Muscle layer of duodenum (tissue), 2 donors: ENCODE results near the gene PBX2.

Source experiments
- H3K27ac ChIP-seq: one replicate; pipeline ENCODE4 v1.7.0; 2013; ENCODE audit warnings: mild to moderate bottlenecking, low read length
- H3K27me3 ChIP-seq: one replicate; pipeline ENCODE4 v1.7.0; 2013; ENCODE audit warnings: low read depth, mild to moderate bottlenecking, control low read depth, low read length
- H3K36me3 ChIP-seq, 2 donors: one replicate each; pipeline ENCODE4 v1.7.0; 2013; ENCODE audit warnings: low read length in 2 of 2, control low read depth in 1 of 2, mild to moderate bottlenecking in 1 of 2; ENCODE audit not compliant: insufficient read depth in 2 of 2, control insufficient read depth in 1 of 2
- H3K4me1 ChIP-seq, 2 donors: one replicate each; pipeline ENCODE4 v1.7.0; 2013; ENCODE audit warnings: low read length in 2 of 2, mild to moderate bottlenecking in 2 of 2, control low read depth in 1 of 2, moderate library complexity in 1 of 2; ENCODE audit not compliant: insufficient read depth in 2 of 2, control insufficient read depth in 1 of 2
- H3K4me3 ChIP-seq, 2 donors: one replicate each; pipeline ENCODE4 v1.7.0; 2013; ENCODE audit warnings: low read length in 2 of 2, low read depth in 1 of 2, mild to moderate bottlenecking in 1 of 2
- H3K9me3 ChIP-seq, 2 donors: one replicate each; pipeline ENCODE4 v1.7.0; 2013; ENCODE audit warnings: low read length in 2 of 2, control low read depth in 1 of 2, mild to moderate bottlenecking in 1 of 2; ENCODE audit not compliant: control insufficient read depth in 1 of 2
- donor health status: healthy.

PBX2 gene

GRCh38 chr6:32177183-32177787 is 12.7 kb downstream of the PBX2 start:
- H3K9me3 ChIP-seq = no peaks in the 10 kb centered on the region
- H3K4me3 ChIP-seq = peak overlapping the region; percentile 80 to 84
- peaks cover 35 to 51% of the 10 kb centered on the region in 2 donors for H3K4me1 ChIP-seq
- peaks cover 12 to 19% of the 10 kb centered on the region in 2 donors for H3K36me3 ChIP-seq
- H3K27me3 ChIP-seq = no peaks in the 10 kb centered on the region
- H3K27ac ChIP-seq = peak overlapping the region; percentile 99

GRCh38 chr6:32176476-32177182 is 13.4 kb downstream of the PBX2 start:
- Histone ChIP-seq H3K27ac (peak overlapping the region; percentile 99), H3K27me3 (no peaks in the 10 kb centered on the region), H3K4me1 (peaks cover 35 to 48% of the 10 kb centered on the region in 2 donors), H3K4me3 (peak overlapping the region; percentile 80 to 84), H3K9me3 (no peaks in the 10 kb centered on the region), H3K36me3 (peaks cover 10 to 17% of the 10 kb centered on the region in 2 donors)

- Histone ChIP-seq H3K27ac (peak within 1 kb of the TSS; percentile 99), H3K4me1 (peaks cover 35 to 48% of the 10 kb centered on the region in 2 donors), H3K4me3 (peak within 1 kb of the TSS; percentile 80 to 84), H3K27me3 (no peaks in the 10 kb centered on the region), H3K9me3 (no peaks in the 10 kb centered on the region), H3K36me3 (peaks cover 7 to 14% of the 10 kb centered on the region in 2 donors)
Measured at GRCh38 chr6:32175711-32176475, 14.1 kb downstream of the PBX2 start, which contains the start of gene AGPAT1. AGPAT1 (minus strand) TSS chr6:32176084; CDS start chr6:32171496, 4,588 bp downstream.

- H3K36me3 ChIP-seq = peaks cover 6 to 16% of the 10 kb centered on the region in 2 donors
- no peaks in the 10 kb centered on the region for H3K27me3 ChIP-seq
- peaks cover 35 to 48% of the 10 kb centered on the region in 2 donors for H3K4me1 ChIP-seq
- no peaks in the 10 kb centered on the region for H3K9me3 ChIP-seq
- peak overlapping the region; percentile 82 for H3K27ac ChIP-seq
- H3K4me3 ChIP-seq = peak overlapping the region; percentile 80 to 84
Measured at GRCh38 chr6:32175322-32175710, 14.7 kb downstream of the PBX2 start.

GRCh38 chr6:32174416-32174815 is 15.6 kb downstream of the PBX2 start:
- no peak overlapping the region for H3K27ac ChIP-seq
- peaks cover 15 to 22% of the 10 kb centered on the region in 2 donors for H3K36me3 ChIP-seq
- no peaks in the 10 kb centered on the region for H3K27me3 ChIP-seq
- peaks cover 28 to 40% of the 10 kb centered on the region in 2 donors for H3K4me1 ChIP-seq
- H3K9me3 ChIP-seq = no peaks in the 10 kb centered on the region
- no peak overlapping the region for H3K4me3 ChIP-seq

- no peak overlapping the region for H3K27ac ChIP-seq
- H3K9me3 ChIP-seq = no peaks in the 10 kb centered on the region
- peaks cover 25 to 34% of the 10 kb centered on the region in 2 donors for H3K36me3 ChIP-seq
- H3K27me3 ChIP-seq = no peaks in the 10 kb centered on the region
- H3K4me1 ChIP-seq = peaks cover 21 to 34% of the 10 kb centered on the region in 2 donors
- no peak overlapping the region for H3K4me3 ChIP-seq
Measured at GRCh38 chr6:32173051-32173727, 16.8 kb downstream of the PBX2 start.

- no peak overlapping the region for H3K4me3 ChIP-seq
- H3K27me3 ChIP-seq = no peaks in the 10 kb centered on the region
- H3K9me3 ChIP-seq = no peaks in the 10 kb centered on the region
- peaks cover 10 to 32% of the 10 kb centered on the region in 2 donors for H3K4me1 ChIP-seq
- H3K27ac ChIP-seq = no peak overlapping the region
- peaks cover 33 to 49% of the 10 kb centered on the region in 2 donors for H3K36me3 ChIP-seq
Measured at GRCh38 chr6:32171234-32171633, 18.8 kb downstream of the PBX2 start.

- no peaks in the 10 kb centered on the region for H3K9me3 ChIP-seq
- H3K4me3 ChIP-seq = no peak overlapping the region
- H3K4me1 ChIP-seq = peaks cover 6 to 28% of the 10 kb centered on the region in 2 donors
- H3K36me3 ChIP-seq = peaks cover 38 to 57% of the 10 kb centered on the region in 2 donors
- no peak overlapping the region for H3K27ac ChIP-seq
- H3K27me3 ChIP-seq = no peaks in the 10 kb centered on the region
Measured at GRCh38 chr6:32170294-32170693, 19.7 kb downstream of the PBX2 start.

GRCh38 chr6:32168807-32169591 is 21.0 kb downstream of the PBX2 start:
- peaks cover 38 to 57% of the 10 kb centered on the region in 2 donors for H3K36me3 ChIP-seq
- H3K4me3 ChIP-seq = no peak overlapping the region
- H3K27me3 ChIP-seq = no peaks in the 10 kb centered on the region
- H3K27ac ChIP-seq = peak overlapping the region; percentile 14
- peaks cover 0 to 15% of the 10 kb centered on the region in 2 donors for H3K4me1 ChIP-seq
- H3K9me3 ChIP-seq = no peaks in the 10 kb centered on the region

GRCh38 chr6:32168350-32168749 is 21.7 kb downstream of the PBX2 start:
- peaks cover 38 to 57% of the 10 kb centered on the region in 2 donors for H3K36me3 ChIP-seq
- H3K4me3 ChIP-seq = no peak overlapping the region
- peaks cover 0 to 13% of the 10 kb centered on the region in 2 donors for H3K4me1 ChIP-seq
- peak overlapping the region; percentile 14 for H3K27ac ChIP-seq
- no peaks in the 10 kb centered on the region for H3K9me3 ChIP-seq
- no peaks in the 10 kb centered on the region for H3K27me3 ChIP-seq
